Body of pancreas (tissue), 4 donors: ENCODE data around the gene AGA.

ENCODE experiments used
- CTCF ChIP-seq, 7 experiments: fragments of 450-650 bp in 4 of 7; fragments of 200-600 bp in 3 of 7; sonication (generic) in 3 of 7; IDR thresholded peaks; one replicate each; pipeline ENCODE4 v1.5.1; 2016 to 2019; ENCODE audit warnings: antibody characterized with exemption in 7 of 7
- POLR2A ChIP-seq, 3 donors: fragments of 450-650 bp; IDR thresholded peaks; one replicate each; pipeline ENCODE4 v1.6.1; 2016; ENCODE audit warnings: antibody characterized with exemption in 3 of 3, mild to moderate bottlenecking in 2 of 3

- TF ChIP-seq CTCF (IDR thresholded peaks at IDR 0.05) = no peak
- no peak for TF ChIP-seq POLR2A (IDR thresholded peaks at IDR 0.05)
Measured at GRCh38 chr4:177401658-177402273, 40.5 kb downstream of the AGA start.
